ENCODE measurements around the gene PPM1J.
A peak's percentile ranks its signal among the peaks of the same experiment; 100 is the strongest.
"Not testable (repeated sequence)": the region's sequence is repeated elsewhere in the genome, so short reads cannot be mapped to it uniquely, and the experiment has no call there.

The PPM1J gene

GRCh38 chr1:112721294-112721693, 6.2 kb upstream of the PPM1J start:
- DNase-seq = not testable (repeated sequence)

GRCh38 chr1:112720800-112721199, 5.7 kb upstream of the PPM1J start:
- DNase-seq = no peak

GRCh38 chr1:112719706-112720105, 4.6 kb upstream of the PPM1J start:
- no peak for DNase-seq

- DNase-seq = peak; percentile 41 to 72 (median 48)
These were observed 3.7 kb upstream of the PPM1J start for GRCh38 chr1:112718691-112719418.

GRCh38 chr1:112717263-112717873, 2.2 kb upstream of the PPM1J start:
- no peak for DNase-seq

GRCh38 chr1:112716133-112716720, 1.1 kb upstream of the PPM1J start:
- DNase-seq = peak; percentile 45 to 63 (median 52)

- DNase-seq = no peak
These were observed 544 bp downstream of the PPM1J start for GRCh38 chr1:112714313-112715263.

GRCh38 chr1:112713466-112714312, 1.4 kb downstream of the PPM1J start:
- DNase-seq = no peak

- no peak for DNase-seq
These were observed 2.4 kb downstream of the PPM1J start for GRCh38 chr1:112712701-112713128.

- DNase-seq = no peak
These were observed 2.9 kb downstream of the PPM1J start for GRCh38 chr1:112712191-112712590.

GRCh38 chr1:112711670-112712069, 3.5 kb downstream of the PPM1J start:
- DNase-seq = no peak

GRCh38 chr1:112711041-112711440, 4.1 kb downstream of the PPM1J start:
- DNase-seq = no peak

- no peak for DNase-seq
These were observed 4.5 kb downstream of the PPM1J start for GRCh38 chr1:112710586-112710985.

- DNase-seq = no peak
These were observed 5.0 kb downstream of the PPM1J start for GRCh38 chr1:112710159-112710558.

- no peak for DNase-seq
These were observed 6.6 kb downstream of the PPM1J start for GRCh38 chr1:112708489-112708888.

GRCh38 chr1:112708002-112708448, 7.1 kb downstream of the PPM1J start:
- no peak for DNase-seq

GRCh38 chr1:112707221-112708001, 7.7 kb downstream of the PPM1J start:
- DNase-seq = peak in 3 of 4 experiments; percentile 17 to 46 (median 18)

GRCh38 chr1:112706505-112707220, 8.5 kb downstream of the PPM1J start, which contains the start of gene RHOC:
Gene RHOC (minus strand): TSS chr1:112707127. CDS start chr1:112703799, 3,328 bp downstream.
- DNase-seq = peak in 1 of 4 experiments; percentile 24

- DNase-seq = peak in 1 of 4 experiments; percentile 10
These were observed 10.1 kb downstream of the PPM1J start for GRCh38 chr1:112704934-112705627.

All from activated naive CD4-positive, alpha-beta T cell (primary cell).